HG03571 (cell line): Measurements from ENCODE around the gene MISP.
A peak's percentile ranks its signal among the peaks of the same experiment; 100 is the strongest.

ENCODE experiments used
- ATAC-seq: cut with Tn5 transposase; IDR thresholded peaks from one replicate; pipeline ENCODE4 v1.9.1; 2021; ENCODE audit not compliant: unreplicated experiment

Gene MISP

GRCh38 chr19:795691-796581 lies 45.0 kb downstream of the MISP start:
- ATAC-seq: no peak

- peak; percentile 68 for ATAC-seq
Observed at GRCh38 chr19:796692-797527, 46.0 kb downstream of the MISP start, which contains the start of gene PTBP1. Gene PTBP1 (plus strand): TSS chr19:797452. CDS start chr19:797498, 46 bp downstream.

DNA sequence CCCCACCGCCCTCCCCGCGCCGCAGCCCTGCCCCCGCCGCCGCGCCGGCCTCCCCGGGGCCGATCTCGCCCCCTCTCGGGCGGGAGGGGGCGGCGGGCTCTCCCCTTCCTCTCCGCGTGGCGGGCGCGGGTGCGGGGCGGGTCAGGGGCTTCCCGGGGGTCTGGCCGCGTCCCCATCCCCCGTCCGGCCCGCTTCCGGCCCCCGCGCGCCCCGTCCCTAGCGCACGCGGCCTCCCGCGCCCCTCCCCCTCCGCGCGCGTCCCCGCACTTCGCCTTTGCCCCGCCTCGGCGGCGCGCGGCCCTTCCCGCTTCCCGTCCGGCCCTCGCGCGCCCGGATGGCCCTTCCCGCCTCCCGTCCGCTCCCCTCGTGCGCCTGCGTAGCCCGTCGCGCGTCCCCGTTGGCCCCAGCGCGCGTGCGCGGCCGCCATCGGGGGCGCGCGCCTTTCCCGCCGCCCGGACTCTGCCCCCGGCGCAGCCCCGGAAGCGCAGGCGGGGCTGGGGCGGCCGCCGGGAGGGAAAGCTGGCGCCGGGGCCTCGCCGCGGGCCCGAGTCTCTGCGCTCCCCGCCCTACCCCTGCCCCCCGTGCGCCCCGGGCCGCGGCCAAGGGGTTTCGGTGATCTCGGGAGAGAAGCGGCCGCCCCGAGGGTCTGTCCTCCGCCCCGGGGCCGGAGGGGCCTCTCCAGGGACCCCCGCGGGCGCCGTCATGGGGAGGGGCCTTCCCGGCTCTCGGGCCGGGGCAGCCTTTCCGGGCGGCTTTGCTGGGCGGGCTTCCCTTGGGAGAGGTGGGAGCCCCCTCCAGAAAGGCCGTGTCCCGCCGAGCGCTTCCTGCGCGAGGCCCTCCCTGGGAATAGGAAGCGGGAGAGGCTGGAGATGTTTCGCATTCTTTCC lies 46.9 kb downstream of the MISP start:
- peak; percentile 35 for ATAC-seq

- ATAC-seq: no peak
Observed at GRCh38 chr19:798415-799075, 47.6 kb downstream of the MISP start.

- ATAC-seq: no peak
Observed at GRCh38 chr19:799076-799881, 48.4 kb downstream of the MISP start.

- ATAC-seq: no peak
Observed at GRCh38 chr19:800360-801029, 49.6 kb downstream of the MISP start.

- no peak for ATAC-seq
Observed at GRCh38 chr19:801030-801860, 50.3 kb downstream of the MISP start.

GRCh38 chr19:801861-802497 lies 51.1 kb downstream of the MISP start:
- no peak for ATAC-seq

DNA sequence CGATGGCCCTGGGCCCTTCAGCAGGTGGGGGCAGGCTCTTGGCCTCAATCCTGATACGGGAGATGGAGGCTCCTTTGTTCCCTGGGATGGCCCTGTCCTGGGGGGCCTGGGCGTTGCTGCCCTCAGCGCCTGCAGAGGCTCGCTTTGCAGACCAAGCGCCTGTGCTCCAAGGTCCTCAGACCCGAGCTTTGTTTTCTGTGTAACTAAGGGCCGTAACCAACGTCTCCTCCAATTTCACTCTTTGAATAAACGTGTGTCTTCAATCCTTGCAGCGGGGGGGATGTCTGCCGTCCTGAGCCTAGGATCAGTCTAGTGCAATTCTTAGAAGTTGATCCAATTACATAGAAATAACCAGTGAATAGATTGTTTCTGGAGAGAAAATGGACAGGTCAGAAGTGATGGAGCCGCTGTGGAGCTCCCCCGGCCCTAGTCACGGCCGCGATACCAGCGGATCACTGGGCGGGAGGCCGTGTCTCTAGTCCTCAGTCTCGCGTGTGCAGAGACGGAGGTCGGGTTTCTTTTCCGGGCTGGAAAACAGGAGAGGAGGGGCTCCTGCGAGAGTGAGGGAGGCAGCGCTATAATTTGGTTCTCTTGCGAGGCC lies 51.7 kb downstream of the MISP start:
- ATAC-seq: no peak

- no peak for ATAC-seq
Observed at GRCh38 chr19:803099-803561, 52.2 kb downstream of the MISP start.

GRCh38 chr19:803686-804418 lies 52.9 kb downstream of the MISP start:
- ATAC-seq: no peak

- no peak for ATAC-seq
Observed at GRCh38 chr19:804419-805165, 53.7 kb downstream of the MISP start.

- no peak for ATAC-seq
Observed at GRCh38 chr19:805166-805551, 54.2 kb downstream of the MISP start.

- ATAC-seq: no peak
Observed at GRCh38 chr19:805600-806550, 55.0 kb downstream of the MISP start.
